ENCODE data around the gene ADAMTSL2. TPM values are rescaled to one million over a fixed set of nuclear protein-coding genes. Genes with fewer than 3 reads are reported as not detected.

Gene ADAMTSL2
- total RNA-seq, 3 donors from 2014 or later (not counting 1 experiment from before 2014, with no cell fraction given) = not detected

DNA sequence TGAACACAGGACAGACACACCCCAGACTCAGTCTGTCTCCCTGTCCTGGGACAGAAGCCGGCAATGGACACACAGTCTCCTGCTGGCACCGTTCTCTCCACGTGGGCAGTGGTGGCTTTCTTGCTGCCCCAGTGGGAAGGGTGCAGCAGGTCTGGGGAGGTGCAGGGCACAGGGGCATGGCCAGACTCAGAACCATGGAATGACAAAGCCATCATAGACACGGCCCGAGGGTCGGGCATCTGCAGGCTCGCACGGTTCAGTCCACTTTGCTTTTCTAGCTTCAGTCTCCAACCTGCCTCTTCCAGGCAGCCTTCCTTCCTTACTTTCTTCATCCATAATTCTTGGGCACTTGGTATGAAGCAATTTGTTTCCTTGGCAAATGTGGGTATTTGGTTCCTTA is 26.5 kb upstream of the ADAMTSL2 start:
- Histone ChIP-seq H3K36me3 (ENCODE audit: control insufficient read depth, insufficient read depth, low read length) (no peaks in the 10 kb centered on the region), H3K27ac (ENCODE audit: low read length) (no peak overlapping the region), H3K4me3 (ENCODE audit: low read length) (no peak overlapping the region), H3K4me1 (ENCODE audit: control insufficient read depth, insufficient read depth, low read length) (peaks cover 20% of the 10 kb centered on the region), H3K9me3 (ENCODE audit: control insufficient read depth, insufficient read depth, low read length) (no peaks in the 10 kb centered on the region), H3K27me3 (ENCODE audit: control insufficient read depth, insufficient read depth, low read length) (no peaks in the 10 kb centered on the region)
- no peaks in the 10 kb centered on the region for H3K9me3 Mint-ChIP-seq
- H3K27ac Mint-ChIP-seq = no peak overlapping the region
- WGBS (ENCODE audit: insufficient coverage) = 88% methylated on average over 8 of the region's 8 CpGs
- intact Hi-C loops (cut with micrococcal nuclease) = no loop called here
- TF ChIP-seq, protein P1, sequence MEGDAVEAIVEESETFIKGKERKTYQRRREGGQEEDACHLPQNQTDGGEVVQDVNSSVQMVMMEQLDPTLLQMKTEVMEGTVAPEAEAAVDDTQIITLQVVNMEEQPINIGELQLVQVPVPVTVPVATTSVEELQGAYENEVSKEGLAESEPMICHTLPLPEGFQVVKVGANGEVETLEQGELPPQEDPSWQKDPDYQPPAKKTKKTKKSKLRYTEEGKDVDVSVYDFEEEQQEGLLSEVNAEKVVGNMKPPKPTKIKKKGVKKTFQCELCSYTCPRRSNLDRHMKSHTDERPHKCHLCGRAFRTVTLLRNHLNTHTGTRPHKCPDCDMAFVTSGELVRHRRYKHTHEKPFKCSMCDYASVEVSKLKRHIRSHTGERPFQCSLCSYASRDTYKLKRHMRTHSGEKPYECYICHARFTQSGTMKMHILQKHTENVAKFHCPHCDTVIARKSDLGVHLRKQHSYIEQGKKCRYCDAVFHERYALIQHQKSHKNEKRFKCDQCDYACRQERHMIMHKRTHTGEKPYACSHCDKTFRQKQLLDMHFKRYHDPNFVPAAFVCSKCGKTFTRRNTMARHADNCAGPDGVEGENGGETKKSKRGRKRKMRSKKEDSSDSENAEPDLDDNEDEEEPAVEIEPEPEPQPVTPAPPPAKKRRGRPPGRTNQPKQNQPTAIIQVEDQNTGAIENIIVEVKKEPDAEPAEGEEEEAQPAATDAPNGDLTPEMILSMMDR (IDR thresholded peaks at IDR 0.05) = no peak
- no peak for ATAC-seq
- no peak for DNase-seq
- peaks cover 0 to 10% of the 10 kb centered on the region in 2 donors for H3K27me3 Mint-ChIP-seq (ENCODE audit: low read depth in 2 of 2)
- no peaks in the 10 kb centered on the region for H3K36me3 Mint-ChIP-seq
- peaks cover 8 to 10% of the 10 kb centered on the region in 2 donors for H3K4me1 Mint-ChIP-seq
- no peak overlapping the region for H3K4me3 Mint-ChIP-seq

DNA sequence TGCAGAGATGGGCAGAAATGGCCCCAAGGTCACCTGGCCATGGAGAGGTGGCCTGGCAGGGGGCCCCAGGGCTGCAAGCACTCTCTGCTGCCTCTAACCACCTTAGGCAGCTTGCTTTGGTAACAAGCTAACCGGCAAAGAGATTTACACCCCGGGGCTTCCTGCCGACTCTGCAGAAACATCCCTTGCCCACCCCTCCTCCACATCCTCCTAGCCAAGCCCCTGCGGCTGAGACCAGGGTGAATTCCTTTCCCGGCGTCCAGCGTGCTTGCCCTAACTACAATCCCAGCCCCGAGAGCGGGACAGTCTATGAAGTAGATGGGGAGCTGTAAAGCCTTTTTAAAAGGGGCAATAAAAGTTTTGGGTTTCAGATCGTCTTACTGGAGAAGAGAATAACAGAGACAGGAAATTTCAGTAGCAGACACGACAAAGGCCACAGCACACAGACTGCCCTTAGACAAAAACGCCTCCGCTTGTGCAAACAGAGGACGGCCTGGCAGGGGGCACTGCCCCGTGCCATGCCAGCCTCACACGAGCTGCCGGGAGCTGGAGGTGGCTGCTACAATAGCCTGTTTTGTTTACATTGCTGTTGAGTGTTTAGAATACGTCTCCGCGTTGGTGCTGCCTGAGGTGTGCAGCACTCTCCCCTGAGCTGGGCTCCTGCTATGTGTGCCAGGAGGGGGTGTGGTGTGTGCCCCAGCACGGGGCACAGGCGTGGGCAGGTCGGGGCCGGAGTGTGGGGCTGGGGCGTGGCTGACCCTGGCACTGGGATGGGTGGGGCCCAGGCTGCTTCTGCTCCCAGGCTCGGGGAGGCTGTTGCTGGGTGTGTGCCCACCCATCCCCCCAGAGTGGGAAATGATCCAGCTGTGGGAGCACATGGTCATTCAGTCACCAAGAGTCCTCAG is 25.1 kb upstream of the ADAMTSL2 start:
- peaks cover 8 to 10% of the 10 kb centered on the region in 2 donors for H3K4me1 Mint-ChIP-seq
- H3K27ac Mint-ChIP-seq = peak overlapping the region in 1 of 2 donors; percentile 73
- intact Hi-C loops (cut with micrococcal nuclease) = no loop called here
- ATAC-seq = peak in 2 of 3 donors; percentile 30 to 68
- no peaks in the 10 kb centered on the region for H3K9me3 Mint-ChIP-seq
- Histone ChIP-seq H3K27ac (ENCODE audit: low read length) (peak overlapping the region; percentile 11), H3K4me3 (ENCODE audit: low read length) (no peak overlapping the region), H3K27me3 (ENCODE audit: control insufficient read depth, insufficient read depth, low read length) (no peaks in the 10 kb centered on the region), H3K36me3 (ENCODE audit: control insufficient read depth, insufficient read depth, low read length) (no peaks in the 10 kb centered on the region), H3K9me3 (ENCODE audit: control insufficient read depth, insufficient read depth, low read length) (no peaks in the 10 kb centered on the region), H3K4me1 (ENCODE audit: control insufficient read depth, insufficient read depth, low read length) (peaks cover 20% of the 10 kb centered on the region)
- no peaks in the 10 kb centered on the region for H3K27me3 Mint-ChIP-seq (ENCODE audit: low read depth in 2 of 2)
- peak in 1 of 2 donors; percentile 55 for DNase-seq
- TF ChIP-seq, protein P1 (IDR thresholded peaks at IDR 0.05) = no peak
- WGBS (ENCODE audit: insufficient coverage) = 12% methylated on average over 26 of the region's 26 CpGs
- peak overlapping the region; percentile 46 for H3K4me3 Mint-ChIP-seq
- H3K36me3 Mint-ChIP-seq = no peaks in the 10 kb centered on the region

DNA sequence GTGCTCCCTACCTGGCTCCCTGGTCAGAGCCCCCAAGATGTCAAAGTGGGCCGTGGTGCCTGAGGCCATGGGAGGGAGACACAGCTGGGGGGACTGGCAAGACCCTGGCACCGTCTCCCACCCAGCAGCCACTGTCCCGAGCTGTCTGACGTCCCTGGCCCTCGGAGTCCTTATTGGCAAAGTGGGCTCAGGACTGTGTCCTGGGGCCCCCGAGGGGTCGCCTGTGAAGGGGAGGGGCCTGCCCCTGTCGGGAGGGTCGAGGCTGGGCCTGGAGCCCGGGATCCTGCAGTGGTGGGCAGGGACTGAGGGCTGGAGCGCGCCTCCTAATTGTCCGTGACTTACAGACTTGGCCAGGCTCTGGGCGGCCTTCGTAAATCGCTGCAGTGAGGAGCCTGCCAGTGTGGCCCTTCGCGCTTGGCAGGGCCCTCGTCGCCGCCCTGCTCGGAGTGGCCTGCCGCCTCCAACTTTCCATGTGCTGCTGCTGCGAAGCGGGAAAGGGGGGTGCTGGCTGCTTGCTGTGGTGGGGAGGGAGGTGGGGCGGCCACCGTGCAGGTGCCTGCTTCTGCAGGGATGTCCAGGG is 23.5 kb upstream of the ADAMTSL2 start:
- Histone ChIP-seq H3K4me1 (ENCODE audit: control insufficient read depth, insufficient read depth, low read length) (peaks cover 20% of the 10 kb centered on the region), H3K36me3 (ENCODE audit: control insufficient read depth, insufficient read depth, low read length) (no peaks in the 10 kb centered on the region), H3K9me3 (ENCODE audit: control insufficient read depth, insufficient read depth, low read length) (no peaks in the 10 kb centered on the region), H3K27me3 (ENCODE audit: control insufficient read depth, insufficient read depth, low read length) (no peaks in the 10 kb centered on the region), H3K4me3 (ENCODE audit: low read length) (no peak overlapping the region), H3K27ac (ENCODE audit: low read length) (no peak overlapping the region)
- TF ChIP-seq, protein P1 (IDR thresholded peaks at IDR 0.05) = no peak
- intact Hi-C loops (cut with micrococcal nuclease) = no loop called here
- H3K4me1 Mint-ChIP-seq = peaks cover 8 to 10% of the 10 kb centered on the region in 2 donors
- ATAC-seq (no peak), DNase-seq (no peak)
- no peaks in the 10 kb centered on the region for H3K27me3 Mint-ChIP-seq (ENCODE audit: low read depth in 2 of 2)
- H3K9me3 Mint-ChIP-seq = no peaks in the 10 kb centered on the region
- H3K4me3 Mint-ChIP-seq = no peak overlapping the region
- no peaks in the 10 kb centered on the region for H3K36me3 Mint-ChIP-seq
- no peak overlapping the region for H3K27ac Mint-ChIP-seq
- WGBS (ENCODE audit: insufficient coverage) = 94% methylated on average over 27 of the region's 27 CpGs

Data from natural killer cell (primary cell).